HepG2 (cell line): ENCODE results near the gene CMIP. TPM values are rescaled to one million over a fixed set of nuclear protein-coding genes. Genes with fewer than 3 reads are reported as not detected.

Experiments
- ATF7 ChIP-seq, 2 experiments: fragments of 450-650 bp in 1 of 2; sonication (generic) in 1 of 2; formaldehyde crosslinking in 1 of 2; IDR thresholded peaks; 2 replicates each; pipeline versions ENCODE4 v1.4.0 to v1.6.1; 2016 to 2020; ENCODE audit warnings: antibody characterized with exemption in 1 of 2, mild to moderate bottlenecking in 1 of 2, missing genetic modification reagents in 1 of 2
- CBX2 ChIP-seq, 2 experiments: fragments of 200-600 bp in 1 of 2; sonication (generic); formaldehyde crosslinking in 1 of 2; IDR thresholded peaks; 2 replicates each; pipeline versions ENCODE4 v1.7.0 to v1.8.1; 2018 to 2022; ENCODE audit warnings: low read depth in 2 of 2, low read length in 1 of 2, mild to moderate bottlenecking in 1 of 2, missing genetic modification reagents in 1 of 2
- CEBPB ChIP-seq: IDR thresholded peaks from 2 replicates; pipeline ENCODE4 v1.6.1; 2011; ENCODE audit warnings: low read depth, low read length, improper control_type of control experiment, borderline replicate concordance
- ESRRA ChIP-seq: sonication (generic); formaldehyde crosslinking; IDR thresholded peaks from 2 replicates; pipeline ENCODE4 v1.5.1; 2020; ENCODE audit warnings: mild to moderate bottlenecking, low read depth, missing genetic modification reagents
- ETV5 ChIP-seq: IDR thresholded peaks from 2 replicates; pipeline ENCODE4 v1.6.1; 2018; ENCODE audit warnings: missing biosample characterization, missing genetic modification reagents, inconsistent platforms, borderline replicate concordance
- ETV6 ChIP-seq: sonication (generic); formaldehyde crosslinking; conservative IDR thresholded peaks from 2 replicates; pipeline ENCODE4 v1.4.0; 2020; ENCODE audit warnings: missing genetic modification reagents
- HIVEP1 ChIP-seq: sonication (generic); formaldehyde crosslinking; IDR thresholded peaks from 2 replicates; pipeline ENCODE4 v1.4.0; 2020; ENCODE audit warnings: mild to moderate bottlenecking, missing genetic modification reagents
- IKZF1 ChIP-seq: fragments of 450-650 bp; IDR thresholded peaks from 2 replicates; pipeline ENCODE4 v1.7.1; 2016
- KMT2B ChIP-seq: IDR thresholded peaks from 2 replicates; pipeline ENCODE4 v1.6.1; 2016; ENCODE audit warnings: missing genetic modification reagents, missing compliant biosample characterization
- NKX3-1 ChIP-seq: sonication (generic); formaldehyde crosslinking; IDR thresholded peaks from 2 replicates; pipeline ENCODE4 v1.5.0; 2020; ENCODE audit warnings: missing genetic modification reagents
- POLR2G ChIP-seq: fragments of 200-400 bp; formaldehyde crosslinking; IDR thresholded peaks from 2 replicates; pipeline ENCODE4 v1.6.1; 2018; ENCODE audit warnings: mild to moderate bottlenecking, low read depth, low read length, moderate library complexity
- RERE ChIP-seq: IDR thresholded peaks from 2 replicates; pipeline ENCODE4 v1.6.1; 2016; ENCODE audit warnings: low read depth, missing genetic modification reagents, missing compliant biosample characterization
- ZBTB37 ChIP-seq: sonication (generic); formaldehyde crosslinking; IDR thresholded peaks from 2 replicates; pipeline ENCODE4 v1.4.0; 2020; ENCODE audit warnings: mild to moderate bottlenecking, missing genetic modification reagents
- ZNF383 ChIP-seq: sonication (generic); formaldehyde crosslinking; IDR thresholded peaks from 2 replicates; pipeline ENCODE4 v1.4.0; 2020; ENCODE audit warnings: missing genetic modification reagents, mild to moderate bottlenecking, borderline replicate concordance
- ZNF501 ChIP-seq: sonication (generic); formaldehyde crosslinking; IDR thresholded peaks from 2 replicates; pipeline ENCODE4 v1.5.1; 2020; ENCODE audit warnings: mild to moderate bottlenecking, moderate library complexity, missing genetic modification reagents
- ZNF572 ChIP-seq: sonication (generic); formaldehyde crosslinking; IDR thresholded peaks from 2 replicates; pipeline ENCODE4 v1.5.1; 2020; ENCODE audit warnings: mild to moderate bottlenecking, missing genetic modification reagents
- ZNF607 ChIP-seq: sonication (generic); formaldehyde crosslinking; IDR thresholded peaks from 2 replicates; pipeline ENCODE4 v1.5.1; 2020; ENCODE audit warnings: missing genetic modification reagents, mild to moderate bottlenecking, borderline replicate concordance
- ZSCAN21 ChIP-seq: sonication (generic); formaldehyde crosslinking; IDR thresholded peaks from 2 replicates; pipeline ENCODE4 v1.8.0; 2022; ENCODE audit warnings: mild to moderate bottlenecking, missing genetic modification reagents, moderate library complexity, borderline replicate concordance
- polyA plus RNA-seq, 8 experiments: library from polyadenylated mRNA; depleted of rRNA in 3 of 8; stranded (reverse) in 7 of 8; unstranded in 1 of 8; fragments of >200 nt; fragmentation: Illumina TruSeq in 4 of 8; extraction: Trizol in 4 of 8; gene quantifications; 2 replicates each; pipeline versions ENCODE4 v1.2.1 to v1.2.3, GENCODE V29; 2011 to 2016; ENCODE audit warnings: low read depth in 4 of 8, missing spikeins in 1 of 8, mixed read lengths in 1 of 8; ENCODE audit not compliant: insufficient read depth in 1 of 8
- total RNA-seq, 5 experiments: library from RNA; depleted of rRNA; stranded (reverse); fragments of >200 nt; fragmentation: Illumina TruSeq; extraction: Trizol; gene quantifications; 2 replicates each; pipeline ENCODE4 v1.2.3, GENCODE V29; 2016; ENCODE audit warnings: low read depth in 1 of 5
- TF ChIP-seq, protein P1 (sequence below): sonication (generic); IDR thresholded peaks from 2 replicates; pipeline ENCODE4 v1.6.1; 2016; ENCODE audit warnings: low read depth, borderline replicate concordance
- TF ChIP-seq, protein P2 (sequence below): sonication (generic); formaldehyde crosslinking; IDR thresholded peaks from 2 replicates; pipeline ENCODE4 v1.5.0; 2020; ENCODE audit warnings: missing genetic modification reagents

Gene CMIP
- total and polyA plus RNA-seq, 2 of the 13 experiments (the other 11 are each of a cell fraction or from before 2014, with no cell fraction given), result 10.9 to 18.1 TPM

DNA sequence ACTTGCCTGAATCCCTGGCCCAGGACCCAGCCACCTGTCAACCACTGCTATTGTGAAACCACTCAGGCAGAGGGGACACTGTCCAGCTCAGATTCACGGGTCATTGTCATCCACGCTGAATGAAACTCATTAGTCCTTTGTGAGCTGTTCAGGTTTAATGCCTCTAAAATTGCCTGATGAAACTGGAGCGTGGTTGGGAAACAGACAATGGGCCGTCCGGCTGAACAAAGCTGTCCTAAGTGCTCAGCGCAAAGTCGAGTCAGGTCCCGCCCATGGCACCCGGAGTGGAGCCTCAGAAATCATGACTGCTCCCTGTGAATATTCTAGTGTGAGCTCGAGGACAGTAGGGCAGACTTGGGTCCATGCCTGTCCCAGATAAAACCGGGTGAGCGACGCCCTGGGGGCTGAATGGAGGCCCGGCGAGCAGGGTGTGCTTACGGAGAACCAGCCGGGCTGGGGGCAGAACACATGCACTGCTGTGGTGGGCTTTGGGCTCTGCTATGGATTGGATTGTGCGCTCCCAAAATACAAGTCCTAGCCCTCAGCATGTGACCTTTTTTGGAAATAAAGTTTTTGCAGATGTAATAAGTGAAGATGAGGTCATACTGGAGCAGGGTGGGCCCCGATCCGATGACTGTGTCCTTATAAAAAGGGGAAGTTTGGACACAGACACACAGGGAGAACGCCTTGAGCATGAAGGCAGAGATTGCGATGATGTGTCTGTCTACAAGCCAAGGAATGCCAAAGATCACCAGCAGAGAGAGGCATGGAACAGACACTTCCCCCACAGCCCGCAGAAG lies 12.9 kb upstream of the CMIP start (continued):
- 0 out of 2 replicates have a peak, but pooled peaks have one; percentile 35 for TF ChIP-seq ZSCAN21 (CRISPR knock-in tag)
- TF ChIP-seq NKX3-1 (CRISPR knock-in tag), result no peak; the same call in 1 of the 2 replicates
- TF ChIP-seq, protein P1, sequence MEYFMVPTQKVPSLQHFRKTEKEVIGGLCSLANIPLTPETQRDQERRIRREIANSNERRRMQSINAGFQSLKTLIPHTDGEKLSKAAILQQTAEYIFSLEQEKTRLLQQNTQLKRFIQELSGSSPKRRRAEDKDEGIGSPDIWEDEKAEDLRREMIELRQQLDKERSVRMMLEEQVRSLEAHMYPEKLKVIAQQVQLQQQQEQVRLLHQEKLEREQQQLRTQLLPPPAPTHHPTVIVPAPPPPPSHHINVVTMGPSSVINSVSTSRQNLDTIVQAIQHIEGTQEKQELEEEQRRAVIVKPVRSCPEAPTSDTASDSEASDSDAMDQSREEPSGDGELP, result no peak; the same call in 1 of the 2 replicates
- TF ChIP-seq ZBTB37 (CRISPR knock-in tag), result 0 out of 2 replicates have a peak, but pooled peaks have one; percentile 48
- TF ChIP-seq POLR2G, result peak; percentile 41; the same call in 1 of the 2 replicates
- TF ChIP-seq ZNF607 (CRISPR knock-in tag), result no peak
- no peak for TF ChIP-seq RERE
- TF ChIP-seq ESRRA, result no peak
- peak; percentile 88 for TF ChIP-seq CEBPB
- no peak for TF ChIP-seq ZNF383 (CRISPR knock-in tag)
- no peak for TF ChIP-seq IKZF1
- TF ChIP-seq ETV5 (CRISPR knock-in tag), result no peak
- no peak for TF ChIP-seq ATF7 (IDR thresholded peaks at IDR 0.05)
- no peak for TF ChIP-seq ATF7 (CRISPR knock-in tag; IDR thresholded peaks at IDR 0.05)
- TF ChIP-seq ZNF572 (CRISPR knock-in tag), result 0 out of 2 replicates have a peak, but pooled peaks have one; percentile 41
- no peak for TF ChIP-seq CBX2 (IDR thresholded peaks at IDR 0.05; ENCODE audit: low read depth, low read length)
- TF ChIP-seq CBX2 (CRISPR knock-in tag; IDR thresholded peaks at IDR 0.05; ENCODE audit: low read depth), result no peak
- TF ChIP-seq KMT2B (CRISPR knock-in tag), result no peak
- no peak for TF ChIP-seq ETV6 (CRISPR knock-in tag)
- TF ChIP-seq, protein P2, sequence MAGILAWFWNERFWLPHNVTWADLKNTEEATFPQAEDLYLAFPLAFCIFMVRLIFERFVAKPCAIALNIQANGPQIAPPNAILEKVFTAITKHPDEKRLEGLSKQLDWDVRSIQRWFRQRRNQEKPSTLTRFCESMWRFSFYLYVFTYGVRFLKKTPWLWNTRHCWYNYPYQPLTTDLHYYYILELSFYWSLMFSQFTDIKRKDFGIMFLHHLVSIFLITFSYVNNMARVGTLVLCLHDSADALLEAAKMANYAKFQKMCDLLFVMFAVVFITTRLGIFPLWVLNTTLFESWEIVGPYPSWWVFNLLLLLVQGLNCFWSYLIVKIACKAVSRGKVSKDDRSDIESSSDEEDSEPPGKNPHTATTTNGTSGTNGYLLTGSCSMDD (CRISPR knock-in tag), result no peak
- no peak for TF ChIP-seq ZNF501 (CRISPR knock-in tag)
- peak; percentile 45; the same call in 1 of the 2 replicates for TF ChIP-seq HIVEP1 (CRISPR knock-in tag)
